NCI-H1092 (cell line): Measurements from ENCODE around the gene PCBP3.
A peak's percentile ranks its signal among the peaks of the same experiment; 100 is the strongest.

Source experiments
- DNase-seq: peaks from one replicate; lab custom pipeline; 2025; lab: John Stamatoyannopoulos, UW

PCBP3 gene

DNA sequence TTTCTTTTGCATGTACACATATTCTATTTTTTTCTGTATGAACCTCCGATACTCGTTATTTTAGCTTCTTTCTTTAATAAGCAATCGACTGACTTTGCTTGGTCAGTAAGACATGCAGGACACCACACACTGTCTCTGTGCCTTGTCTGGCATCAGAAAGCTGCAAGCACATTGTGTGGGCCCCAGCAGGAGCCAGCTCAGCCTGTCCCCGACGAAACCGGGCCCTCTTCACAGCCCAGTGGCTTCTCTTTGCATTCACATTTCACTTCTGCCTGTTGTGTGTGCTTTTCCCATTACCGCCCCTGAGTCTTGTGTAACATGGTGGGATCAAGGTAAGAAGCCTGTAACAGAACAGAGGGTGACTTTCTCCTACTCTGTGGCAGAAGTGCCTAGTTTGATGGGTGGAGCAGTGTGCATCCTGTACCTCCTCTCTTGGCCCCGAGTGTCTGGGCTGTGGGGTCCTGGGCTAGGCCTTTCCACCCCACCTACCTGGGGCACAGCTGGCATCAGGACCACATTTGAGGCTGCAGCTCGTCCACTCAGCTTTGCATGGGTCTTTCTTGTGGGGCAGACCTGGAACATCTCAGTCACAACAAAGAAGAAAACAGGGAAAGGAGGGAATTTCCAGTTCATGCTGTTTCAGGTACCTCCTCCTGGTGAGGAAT, 219.2 kb downstream of the PCBP3 start:
- no peak for DNase-seq

DNA sequence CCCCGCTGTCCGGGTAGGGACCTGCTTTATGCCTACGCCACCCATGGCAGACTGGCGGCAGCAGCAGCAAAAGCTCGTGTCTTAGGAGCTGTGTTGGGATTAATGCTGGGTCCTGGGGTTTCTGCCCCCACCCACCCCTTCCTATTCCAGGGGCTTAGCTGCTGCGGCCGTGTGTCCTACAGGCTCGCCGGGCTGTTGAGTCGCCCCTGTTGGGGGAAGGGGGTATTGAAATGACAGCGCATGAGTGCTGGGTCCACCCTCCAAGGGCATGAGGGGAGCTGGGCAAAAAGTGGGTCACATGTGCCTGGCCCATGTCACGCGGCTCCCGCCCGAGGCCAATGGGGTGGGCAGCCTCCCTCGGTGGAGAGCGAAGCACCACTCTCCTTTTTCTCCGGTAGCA, 219.7 kb downstream of the PCBP3 start:
- no peak for DNase-seq

DNA sequence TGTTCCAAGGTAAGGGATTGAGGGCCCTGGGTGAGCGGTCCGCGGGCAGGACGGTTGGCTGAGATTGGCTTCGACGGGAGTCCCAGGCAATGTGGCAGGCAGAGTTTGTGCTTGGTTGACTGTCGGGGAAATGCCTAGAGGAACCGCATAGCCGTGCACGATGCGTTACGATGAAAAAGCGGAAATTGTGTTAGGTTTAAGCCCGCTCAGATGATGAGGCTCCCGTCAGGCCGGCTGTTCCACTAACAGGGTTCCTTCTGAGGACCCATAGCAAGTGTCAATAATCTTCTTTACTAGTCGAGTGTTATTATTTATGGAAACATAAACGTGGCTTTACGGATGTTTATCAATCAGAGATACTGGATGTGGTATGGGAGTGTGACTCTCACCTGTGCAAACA, 220.2 kb downstream of the PCBP3 start:
- no peak for DNase-seq

DNA sequence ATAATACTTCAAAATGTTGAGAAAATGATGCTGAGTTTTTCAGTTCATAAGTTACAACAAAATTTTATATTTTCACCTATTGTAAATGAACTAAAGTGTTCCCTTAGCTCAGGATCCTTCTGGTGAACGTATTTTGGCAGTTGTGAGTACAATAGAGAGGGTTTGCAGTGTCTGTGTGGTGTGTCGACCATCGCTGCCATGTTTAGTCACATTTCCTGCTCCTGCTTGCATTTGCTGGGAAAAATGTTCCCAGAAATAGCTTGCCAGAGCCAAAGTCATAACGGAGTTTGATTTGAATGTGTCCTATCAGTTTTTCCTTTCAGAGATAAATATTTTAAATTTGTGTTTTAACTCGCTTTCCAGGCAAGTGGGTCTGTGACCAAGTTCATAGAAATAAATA, 220.9 kb downstream of the PCBP3 start:
- no peak for DNase-seq

DNA sequence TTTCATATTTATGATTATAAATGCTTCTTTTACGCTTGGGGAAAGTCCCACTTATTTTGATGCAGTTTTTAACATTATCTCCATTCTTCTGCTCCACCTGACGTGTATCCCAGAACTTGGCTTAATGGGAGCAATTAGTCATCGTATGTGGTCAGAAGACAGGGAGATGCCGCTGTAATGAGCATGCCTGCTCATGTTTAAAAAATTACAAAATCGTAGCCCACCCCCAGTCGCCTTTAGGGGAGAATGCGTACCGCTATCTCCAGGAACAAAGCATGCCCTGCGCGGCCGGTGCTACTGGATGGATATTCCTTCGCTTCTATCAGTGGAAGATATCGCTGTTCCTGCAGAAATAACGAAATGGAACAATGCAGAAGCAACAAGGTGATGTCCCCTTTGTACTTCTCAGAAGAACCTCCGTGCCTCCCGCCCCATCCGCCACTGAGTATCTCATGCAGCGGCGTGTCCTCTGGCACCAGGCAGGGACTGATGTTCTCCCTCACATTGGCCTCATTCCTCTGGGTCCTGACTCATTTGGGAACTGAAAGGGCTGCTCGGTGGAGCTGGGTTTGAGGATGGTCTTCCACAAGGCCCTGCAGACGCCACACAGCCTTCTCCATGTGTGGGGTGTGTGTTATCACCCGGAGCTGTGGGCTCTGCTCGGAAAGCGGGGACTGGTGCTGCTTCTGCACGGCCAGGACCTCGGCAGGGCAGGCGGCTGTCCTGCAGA, 221.7 kb downstream of the PCBP3 start:
- DNase-seq: no peak

DNA sequence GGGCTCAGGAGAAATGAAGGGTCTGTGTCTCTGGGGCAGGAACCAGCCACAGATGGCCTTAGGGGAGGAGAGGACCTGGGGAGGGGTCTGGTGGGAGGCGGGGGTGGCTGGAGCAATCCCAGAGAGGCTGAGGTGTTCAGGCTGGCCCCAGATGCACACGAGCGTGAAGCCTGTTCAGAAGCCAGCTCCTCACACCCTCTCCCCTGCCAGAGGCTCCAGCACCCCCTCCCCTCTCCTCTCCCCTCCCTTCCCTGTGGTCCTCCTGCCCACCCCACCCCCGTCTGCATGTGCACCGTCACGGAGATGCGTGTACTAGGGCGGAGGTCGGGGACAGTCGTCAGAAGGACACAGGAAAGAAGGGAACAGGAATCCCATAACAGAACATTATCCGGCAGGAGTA, 223.0 kb downstream of the PCBP3 start:
- no peak for DNase-seq

DNA sequence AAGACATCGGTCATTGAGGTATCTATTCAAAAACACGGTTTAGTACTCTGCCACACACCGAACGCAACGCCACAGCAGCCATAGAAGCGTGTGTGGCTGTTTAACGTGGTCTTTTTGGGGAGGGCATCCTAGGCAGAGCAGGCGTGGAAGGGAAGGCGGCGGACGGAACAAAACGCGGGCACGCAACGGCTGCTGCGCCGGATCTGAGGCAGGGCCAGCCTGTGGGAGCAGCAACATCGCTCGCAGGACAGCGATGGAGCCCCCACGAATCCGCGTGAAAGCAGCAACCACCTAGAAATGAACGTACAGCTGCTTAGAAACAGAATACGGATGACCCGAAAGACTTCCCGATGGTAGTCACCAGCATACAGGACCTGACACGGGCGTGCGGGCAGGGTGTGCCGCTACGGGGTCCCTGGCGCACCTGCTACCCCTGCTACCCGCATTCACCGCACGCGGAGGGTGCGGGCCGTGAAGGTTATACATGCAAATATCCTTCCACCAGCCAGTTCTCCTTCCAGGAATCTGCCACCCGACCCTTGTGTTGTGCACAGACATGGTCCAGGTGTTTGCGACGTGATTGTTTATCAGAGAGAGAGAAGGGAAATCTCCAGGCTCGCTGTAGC, 223.6 kb downstream of the PCBP3 start:
- DNase-seq: no peak

DNA sequence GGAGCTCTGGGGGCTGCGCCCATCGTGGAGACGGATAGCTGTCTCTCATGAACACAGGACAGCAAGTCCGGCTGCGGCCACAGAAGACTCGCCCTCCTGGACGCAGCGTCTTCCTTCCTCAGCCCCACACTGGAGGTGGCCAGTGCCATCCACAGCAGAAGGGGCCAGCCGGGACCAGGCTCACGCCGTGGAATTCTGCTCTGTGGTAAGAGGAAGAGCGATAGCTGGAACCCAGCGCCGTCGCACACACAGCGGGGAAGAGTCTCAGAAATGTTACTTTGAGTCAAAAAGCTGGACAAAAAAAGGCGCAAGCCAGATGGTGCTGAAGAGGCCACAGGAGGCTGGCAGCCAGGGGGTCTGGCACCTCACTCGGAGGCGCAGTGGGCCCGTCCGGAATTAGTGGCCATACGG, 224.2 kb downstream of the PCBP3 start:
- DNase-seq: no peak

DNA sequence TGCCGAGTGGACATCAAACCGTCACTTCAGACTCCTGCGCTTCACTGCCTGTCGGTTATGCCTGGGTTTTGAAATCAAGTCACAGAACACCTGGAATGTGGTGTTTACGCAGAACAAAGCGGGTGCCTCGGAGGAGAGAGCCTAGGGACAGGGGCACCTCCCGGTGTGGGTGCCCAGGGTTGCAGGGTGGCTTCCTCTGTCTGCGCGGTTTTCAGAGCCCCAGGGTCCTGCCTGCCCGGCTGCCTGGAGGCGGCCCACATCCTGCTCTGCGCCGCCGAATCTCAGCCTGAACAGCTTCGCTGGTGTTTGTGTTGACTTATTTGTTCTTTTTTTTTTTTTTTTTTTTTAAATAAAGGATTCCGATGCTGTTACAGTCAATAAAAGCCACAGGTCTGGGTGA, 224.6 kb downstream of the PCBP3 start:
- DNase-seq: no peak

DNA sequence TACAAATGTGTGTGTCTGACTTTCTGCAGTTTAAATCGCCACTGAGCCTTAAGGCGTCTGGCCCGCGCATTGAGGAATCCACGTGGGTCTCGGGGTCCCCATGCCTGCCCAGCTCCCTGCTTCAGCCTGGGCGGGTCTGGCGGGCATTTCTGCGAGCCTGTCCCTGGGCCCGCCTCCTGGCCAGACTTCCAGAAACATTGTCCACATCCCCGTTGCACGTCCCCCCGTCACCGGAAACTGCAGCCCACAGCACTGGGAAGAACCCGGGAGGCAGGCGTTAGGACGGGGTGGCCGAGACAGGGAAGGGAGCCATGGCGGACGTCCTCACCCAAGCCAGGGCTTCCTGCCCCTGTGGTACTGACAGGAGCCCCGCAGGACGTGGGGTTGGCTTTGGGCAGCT, 225.0 kb downstream of the PCBP3 start:
- no peak for DNase-seq

DNA sequence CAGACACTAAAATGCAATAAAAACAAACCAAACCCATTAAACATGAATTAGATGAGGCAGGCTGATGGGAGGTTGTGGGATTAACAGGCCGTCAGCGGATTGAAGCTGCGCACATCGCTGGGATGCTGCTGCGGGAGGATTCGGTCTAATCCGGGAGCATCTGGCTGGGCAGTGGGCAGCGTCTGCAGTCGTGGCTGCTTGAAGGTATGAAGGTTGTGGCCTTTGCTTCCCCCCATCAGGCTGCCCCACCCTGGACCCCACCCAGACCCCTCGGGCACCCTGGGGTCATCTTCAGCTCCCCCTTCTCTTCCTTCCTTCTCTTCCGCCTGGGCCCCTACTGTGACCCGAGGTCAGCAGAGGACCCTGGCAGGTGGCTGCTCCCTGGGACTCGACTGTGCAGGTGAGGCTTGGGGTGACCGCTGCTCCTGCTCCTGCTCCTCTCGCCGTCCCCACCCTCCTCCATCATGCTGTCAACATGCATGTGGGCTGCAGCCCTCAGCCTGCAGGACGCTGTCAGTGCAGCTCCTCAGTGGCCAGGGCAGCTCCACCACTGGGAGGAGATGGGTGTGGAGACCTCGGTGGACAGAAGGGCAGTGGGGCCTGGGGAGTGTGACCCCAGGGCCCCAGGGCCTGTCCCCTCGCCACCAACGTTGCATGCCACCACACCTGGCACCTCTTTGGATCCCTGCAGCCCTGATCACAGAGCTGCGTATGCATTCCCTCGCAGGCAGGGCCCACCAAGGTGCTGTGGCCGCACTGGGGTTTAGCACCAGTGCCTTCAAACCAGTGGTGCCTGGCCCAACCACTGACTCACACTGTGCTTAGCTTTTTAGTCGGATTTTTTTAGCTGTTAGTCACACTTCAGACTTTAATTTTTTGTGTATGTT, 225.8 kb downstream of the PCBP3 start:
- no peak for DNase-seq

DNA sequence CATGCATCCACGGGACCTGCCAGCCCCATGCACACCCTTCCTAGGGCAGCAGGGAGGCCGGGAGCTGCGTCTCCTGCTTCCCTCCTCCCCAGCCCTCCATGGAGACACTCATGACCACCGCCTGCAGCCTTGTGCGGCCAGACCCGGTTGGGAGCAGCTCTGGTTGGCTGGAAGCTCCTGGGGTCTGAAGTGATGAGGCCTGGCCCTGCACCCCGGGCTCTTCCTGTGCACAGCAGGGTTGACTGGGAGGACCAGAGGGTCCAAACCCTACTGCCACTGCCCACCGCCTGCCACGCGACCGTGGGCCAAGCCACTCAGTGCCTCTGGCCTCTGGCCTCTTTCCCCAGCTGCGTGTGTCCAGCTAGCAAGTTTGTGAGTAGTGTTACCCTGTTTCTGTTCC, 226.9 kb downstream of the PCBP3 start:
- DNase-seq: no peak

DNA sequence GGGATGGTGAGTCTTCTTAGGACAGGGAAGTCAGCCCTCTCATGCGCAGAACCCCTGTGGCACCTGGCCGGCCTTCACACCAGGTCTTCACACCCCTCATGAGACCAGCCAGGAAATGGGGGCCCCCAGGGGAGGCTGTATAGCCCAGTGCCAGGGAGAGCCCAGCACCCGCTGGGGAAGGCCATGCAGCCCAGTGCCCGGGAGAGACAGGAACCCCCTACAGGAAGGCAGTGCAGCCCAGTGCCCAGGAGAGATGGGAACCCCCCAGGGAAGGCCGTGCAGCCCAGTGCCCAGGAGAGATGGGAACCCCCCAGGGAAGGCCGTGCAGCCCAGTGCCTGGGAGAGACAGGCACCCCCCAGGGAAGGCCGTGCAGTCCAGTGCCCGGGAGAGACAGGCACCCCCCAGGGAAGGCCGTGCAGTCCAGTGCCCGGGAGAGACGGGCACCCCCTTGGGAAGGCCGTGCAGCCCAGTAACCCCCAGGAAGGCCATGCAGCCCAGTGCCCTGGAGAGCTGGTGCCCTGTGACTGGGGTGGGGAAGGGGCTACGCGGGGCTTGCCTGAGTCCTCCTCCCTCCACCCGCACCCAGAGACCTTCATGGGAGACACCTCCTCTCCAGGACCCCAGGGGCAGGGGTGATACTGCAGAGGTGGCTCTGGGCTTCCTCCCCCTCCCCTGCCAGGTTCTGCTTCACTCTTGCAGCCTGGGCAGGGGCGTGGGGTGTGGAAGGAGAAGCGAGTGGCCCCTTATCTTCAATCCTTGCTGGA, 227.5 kb downstream of the PCBP3 start:
- DNase-seq: no peak

DNA sequence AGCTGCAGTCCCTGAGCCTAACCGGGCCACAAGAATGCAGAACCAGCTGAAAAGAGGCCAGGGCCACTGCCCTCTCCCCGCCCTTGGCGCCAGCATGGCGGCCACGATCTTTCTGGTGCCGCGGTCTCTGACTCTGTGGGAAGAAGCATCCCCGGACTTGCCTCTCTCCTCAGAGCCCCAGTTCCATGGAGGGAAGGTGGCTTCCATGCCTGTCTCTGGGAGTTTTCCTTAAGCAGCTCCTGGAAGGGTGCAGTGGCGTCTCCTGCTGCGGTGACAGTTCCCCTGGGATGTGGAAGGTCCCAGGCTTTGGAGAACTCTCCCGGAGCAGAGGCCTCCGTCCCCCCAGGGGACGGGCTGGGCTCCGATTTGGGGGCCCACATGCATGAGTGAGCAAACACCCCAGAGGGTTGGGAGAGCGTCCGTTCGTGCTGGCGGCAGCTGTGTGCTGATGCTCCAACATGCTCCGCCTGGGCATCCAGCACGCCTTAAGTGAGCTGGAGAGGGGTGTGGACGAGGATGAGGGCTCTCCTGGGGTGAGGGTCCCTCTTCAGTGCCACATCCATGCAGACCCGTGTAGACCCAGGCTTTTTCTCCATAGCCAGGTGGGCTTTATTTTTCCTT, 228.2 kb downstream of the PCBP3 start:
- DNase-seq: no peak

DNA sequence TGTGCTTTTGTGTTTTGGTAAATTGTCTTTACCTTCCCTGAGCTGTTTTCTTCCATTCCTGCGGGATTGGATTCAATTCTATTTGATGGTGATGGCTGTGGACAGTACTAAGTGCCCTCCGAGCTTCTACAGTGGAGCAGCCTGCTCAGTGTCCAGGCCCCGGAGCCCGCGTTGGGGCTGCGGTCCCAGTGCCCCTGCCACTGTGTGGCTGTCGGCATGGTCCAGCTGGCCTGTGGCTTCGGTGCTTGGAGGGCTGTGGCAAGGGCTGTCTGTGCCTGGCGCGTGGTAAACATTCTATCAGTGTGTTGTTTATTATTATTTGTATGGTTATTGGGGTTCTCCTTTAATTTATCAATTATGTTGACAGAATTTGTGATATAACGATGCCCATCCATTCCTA, 228.9 kb downstream of the PCBP3 start:
- DNase-seq: no peak

DNA sequence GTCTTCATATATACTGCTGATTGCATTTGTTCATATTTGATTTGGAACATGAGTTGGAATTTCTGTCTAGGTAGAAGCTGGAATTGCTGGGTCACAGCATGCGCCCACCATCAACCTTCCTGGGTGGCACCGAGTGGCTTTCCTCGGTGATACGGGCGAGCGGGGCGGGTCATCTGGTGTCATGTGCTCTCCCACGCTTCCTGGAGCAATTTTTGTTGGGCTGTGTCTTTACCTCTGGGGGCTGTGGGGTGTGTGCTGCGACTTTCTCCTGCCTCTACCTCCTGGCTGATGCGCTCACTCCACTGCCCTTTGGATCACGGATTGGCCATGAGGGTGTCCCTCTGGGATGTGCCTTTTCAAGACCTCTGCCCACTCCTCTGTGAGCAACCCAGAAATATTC, 229.4 kb downstream of the PCBP3 start:
- DNase-seq: no peak

DNA sequence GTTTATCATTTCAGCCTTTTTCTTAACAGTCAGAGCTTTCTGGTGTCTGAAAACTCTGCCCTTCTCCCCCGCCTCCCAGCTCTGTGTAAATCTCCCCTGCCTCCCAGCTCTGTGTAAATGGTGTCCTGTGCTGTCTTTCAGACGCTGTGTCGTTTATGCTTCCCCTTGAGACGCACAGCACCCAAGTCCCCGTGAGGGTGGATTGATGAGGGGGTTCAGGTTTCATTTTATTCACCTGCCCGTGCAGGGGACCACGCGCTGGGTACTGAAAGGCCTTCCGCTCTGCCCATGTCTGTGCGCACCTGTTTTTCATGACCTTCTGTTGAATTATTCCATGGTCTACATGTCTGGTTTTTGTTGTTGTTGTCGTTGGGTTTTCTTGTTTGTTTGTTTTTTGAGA, 229.9 kb downstream of the PCBP3 start:
- DNase-seq: peak; percentile 43

DNA sequence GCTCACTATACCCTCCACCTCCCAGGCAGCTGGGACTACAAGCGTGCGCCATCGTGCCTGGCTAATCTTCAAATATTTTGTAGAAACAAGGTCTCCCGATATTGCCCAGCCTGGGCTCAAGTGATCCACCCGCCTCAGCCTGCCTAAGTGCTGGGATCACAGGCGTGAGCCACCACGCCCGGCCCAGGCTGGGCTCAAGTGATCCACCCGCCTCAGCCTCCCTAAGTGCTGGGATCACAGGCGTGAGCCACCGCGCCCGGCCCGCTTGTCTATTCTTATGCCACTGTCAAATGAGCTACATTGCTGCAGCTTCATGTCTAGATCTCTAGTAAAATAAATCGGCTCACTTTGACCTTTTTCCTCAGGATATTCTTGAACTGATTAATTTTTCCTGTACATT, 230.3 kb downstream of the PCBP3 start:
- no peak for DNase-seq

DNA sequence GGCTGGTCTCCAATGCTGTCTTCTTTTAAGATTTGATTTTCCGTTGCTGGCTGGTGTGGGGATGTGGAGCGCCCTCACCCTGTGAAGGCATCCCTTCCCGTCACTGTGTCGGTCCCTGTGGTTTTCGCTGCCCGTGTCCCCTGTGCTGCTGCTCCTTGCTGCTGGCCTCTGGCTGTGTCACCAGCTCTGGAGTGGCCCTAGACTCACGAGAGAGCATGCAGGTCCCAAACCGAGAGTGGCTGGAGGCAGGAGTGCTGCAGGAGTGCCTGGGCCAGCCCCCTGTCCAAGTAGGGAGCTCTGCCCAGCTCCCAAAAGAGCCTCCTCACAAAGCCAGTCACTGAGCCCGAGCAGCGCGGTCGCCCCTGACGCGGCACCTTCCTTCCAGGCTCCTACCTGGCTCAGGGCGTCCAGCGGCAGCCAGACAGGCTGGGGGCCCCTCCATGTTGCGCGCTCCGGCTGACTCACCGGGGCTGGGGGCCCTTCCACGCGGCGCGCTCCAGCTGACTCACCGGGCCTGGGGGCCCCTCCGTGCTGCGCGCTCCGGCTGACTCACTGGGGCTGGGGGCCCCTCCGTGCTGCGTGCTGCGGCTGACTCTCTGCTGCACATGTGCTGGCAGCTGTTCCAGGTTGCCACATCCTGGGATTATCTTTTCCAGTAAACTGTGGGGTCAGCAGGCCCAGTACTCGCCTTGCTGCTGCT, 231.3 kb downstream of the PCBP3 start:
- DNase-seq: no peak

DNA sequence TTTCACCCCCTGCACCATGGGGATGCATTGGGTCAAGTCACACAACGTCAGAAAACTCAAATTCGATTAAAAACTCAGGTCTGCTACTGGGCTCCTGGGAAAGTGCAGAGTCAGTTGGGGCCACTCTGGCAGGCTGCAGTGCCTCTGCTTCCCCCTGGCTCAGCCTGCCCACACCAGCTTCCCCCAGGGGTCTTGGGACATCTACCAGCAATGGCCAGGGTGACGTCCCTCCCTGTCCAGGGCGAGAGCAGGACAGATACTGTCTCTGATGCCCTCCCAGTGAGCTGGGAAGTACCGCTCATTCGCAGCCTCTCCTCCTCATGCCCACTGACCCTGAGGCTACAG, 231.9 kb downstream of the PCBP3 start:
- DNase-seq: no peak

DNA sequence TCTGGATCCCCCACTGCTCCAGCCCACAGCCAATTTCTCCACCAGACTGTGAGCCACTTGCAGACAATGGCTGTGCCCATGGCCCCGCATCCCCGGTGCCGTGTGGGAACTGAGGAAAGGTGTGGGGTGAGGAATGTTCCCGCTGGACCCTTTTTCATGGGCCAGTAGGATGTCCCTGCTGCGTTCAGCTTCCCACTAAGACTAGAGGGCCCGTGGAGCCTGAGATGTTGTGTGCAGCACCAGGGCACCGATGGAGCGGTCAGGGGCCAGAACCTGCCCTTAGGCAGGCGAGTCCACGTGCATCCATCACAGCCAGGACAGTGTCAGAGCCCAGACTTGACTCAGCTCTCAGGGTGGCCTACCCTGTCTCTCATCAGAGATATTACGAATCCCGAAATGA, 232.4 kb downstream of the PCBP3 start:
- DNase-seq: no peak
